ENCODE measurements around the gene NR2C1.
"Not testable (repeated sequence)": the region's sequence is repeated elsewhere in the genome, so short reads cannot be mapped to it uniquely, and the experiment has no call there.

NR2C1 gene

DNA sequence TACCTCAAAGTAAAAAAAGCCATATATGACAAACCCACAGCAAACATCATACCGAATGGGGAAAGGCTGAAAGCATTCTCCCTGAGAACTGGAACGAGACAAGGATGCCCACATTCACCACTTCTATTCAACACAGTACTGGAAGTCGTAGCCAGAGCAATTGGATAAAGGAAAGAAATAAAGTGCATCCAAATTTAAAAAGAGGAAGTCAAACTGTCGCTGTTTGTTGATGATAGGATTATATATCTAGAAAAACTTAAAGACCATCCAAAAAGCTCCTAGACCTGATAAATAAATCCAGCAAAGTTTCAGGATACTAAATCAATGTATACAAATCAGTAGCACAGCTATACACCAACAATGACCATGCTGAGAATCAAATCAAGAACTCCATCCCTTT, 75.1 kb downstream of the NR2C1 start:
- DNase-seq, result no peak

DNA sequence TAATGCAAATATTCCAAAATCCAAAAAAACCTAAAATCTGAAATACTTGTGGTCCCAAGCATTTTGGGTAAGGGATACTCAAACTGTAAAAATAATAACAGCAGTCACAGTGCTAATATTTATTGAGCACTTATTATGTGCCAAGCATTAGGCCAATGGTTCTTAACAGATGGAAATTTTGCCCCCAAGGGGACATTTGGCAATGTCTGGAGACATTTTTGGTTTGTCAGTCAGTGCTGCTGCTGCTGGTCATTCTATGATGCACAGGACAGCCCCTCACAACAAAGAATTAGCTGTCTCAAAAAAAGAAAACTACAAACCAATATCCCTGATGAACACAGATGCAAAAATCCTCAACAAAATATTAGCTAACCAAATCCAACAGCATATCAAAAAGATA, 75.7 kb downstream of the NR2C1 start:
- DNase-seq, result no peak

DNA sequence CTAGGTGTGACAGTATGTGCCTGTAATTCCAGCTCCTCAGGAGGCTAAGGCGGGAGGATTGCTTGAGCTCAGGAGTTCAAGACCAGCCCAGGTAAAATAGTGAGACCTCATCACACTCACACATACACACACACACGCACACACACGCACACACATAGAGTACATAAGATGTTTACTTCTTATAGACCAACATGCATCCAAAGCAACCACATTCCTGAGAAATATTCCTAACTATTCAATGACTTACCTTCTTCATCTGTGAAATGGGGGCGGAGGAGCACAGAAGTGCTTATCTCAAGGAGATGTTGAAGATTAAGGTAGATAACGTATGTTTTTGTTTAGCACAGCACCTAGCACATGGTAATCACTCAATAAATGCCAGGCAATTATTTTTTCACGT, 76.4 kb downstream of the NR2C1 start:
- no peak for DNase-seq

DNA sequence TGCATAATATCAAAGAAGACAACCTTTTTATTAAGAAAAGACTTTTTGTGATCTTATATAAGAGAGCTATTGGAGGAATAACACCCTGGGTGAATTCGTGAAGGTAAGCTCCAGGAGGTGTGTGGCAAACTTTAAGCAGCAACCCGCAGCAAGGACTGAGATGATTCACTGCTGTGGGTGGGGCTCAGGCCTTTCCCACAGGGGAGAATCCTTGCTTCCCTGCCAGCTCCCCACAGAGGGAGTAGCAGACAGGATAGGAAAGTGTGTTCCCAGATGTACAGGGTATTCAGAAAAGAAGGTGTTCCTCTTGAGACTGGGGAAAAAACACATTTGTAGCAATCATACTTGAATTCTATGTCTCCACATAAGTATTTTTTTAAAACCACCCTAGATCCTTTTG, 79.1 kb downstream of the NR2C1 start:
- peak; percentile 63 for DNase-seq

DNA sequence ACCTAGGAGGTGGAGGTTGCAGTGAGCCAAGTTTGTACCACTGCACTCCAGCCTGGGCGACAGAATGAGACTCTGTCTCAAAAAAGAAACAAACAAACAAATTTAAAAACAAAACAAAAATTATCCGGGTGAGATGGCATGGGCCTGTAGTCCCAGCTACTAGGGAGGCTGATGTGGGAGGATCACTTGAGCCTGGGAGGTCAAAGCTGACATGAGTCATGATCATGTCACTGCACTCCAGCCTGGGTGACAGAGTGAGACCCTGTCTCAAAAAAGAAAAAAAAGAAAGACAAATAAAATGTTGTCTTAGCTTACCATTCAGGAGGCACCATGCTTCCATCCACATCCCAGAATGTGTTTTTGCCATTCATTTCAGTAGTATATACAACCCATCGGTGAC, 79.6 kb downstream of the NR2C1 start:
- DNase-seq, result not testable (repeated sequence)

DNA sequence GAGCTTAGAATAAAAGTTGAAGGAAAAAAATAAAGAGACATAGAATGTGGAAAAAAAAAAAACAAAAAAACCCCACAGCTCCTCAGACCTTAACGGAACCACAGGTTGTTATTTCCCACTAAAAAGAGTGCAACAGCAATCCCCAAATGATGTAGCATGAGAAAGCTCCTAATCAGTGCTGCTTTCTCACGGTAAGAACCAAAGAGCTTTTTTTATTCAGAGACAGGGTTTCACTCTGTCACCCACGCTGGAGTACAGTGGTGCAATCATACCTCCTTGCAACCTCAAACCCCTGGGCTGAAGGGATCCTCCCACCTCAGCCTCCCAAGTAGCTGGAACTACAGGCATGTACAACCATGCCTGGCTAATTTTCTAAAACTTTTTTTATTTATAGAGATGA, 83.2 kb downstream of the NR2C1 start:
- no peak for DNase-seq

DNA sequence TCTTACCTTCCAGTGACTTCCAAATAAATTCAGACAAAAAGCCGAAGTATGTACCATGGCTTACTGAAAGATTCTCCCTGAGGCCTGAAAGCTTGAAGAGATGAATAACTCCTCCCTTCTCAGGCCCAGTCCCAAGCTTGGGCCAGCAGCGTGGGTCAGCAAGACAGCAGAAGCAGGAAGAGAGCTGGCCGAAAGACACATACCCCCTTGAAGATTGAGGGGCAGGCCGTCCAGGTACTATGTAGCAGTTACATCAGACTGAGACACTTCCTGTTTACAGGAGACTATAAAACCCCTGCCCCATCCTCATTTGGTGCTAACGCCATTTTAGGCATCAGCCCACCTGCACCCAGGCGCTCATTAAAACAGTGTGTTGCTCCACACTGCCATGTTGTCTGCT, 84.9 kb downstream of the NR2C1 start:
- DNase-seq, result no peak

DNA sequence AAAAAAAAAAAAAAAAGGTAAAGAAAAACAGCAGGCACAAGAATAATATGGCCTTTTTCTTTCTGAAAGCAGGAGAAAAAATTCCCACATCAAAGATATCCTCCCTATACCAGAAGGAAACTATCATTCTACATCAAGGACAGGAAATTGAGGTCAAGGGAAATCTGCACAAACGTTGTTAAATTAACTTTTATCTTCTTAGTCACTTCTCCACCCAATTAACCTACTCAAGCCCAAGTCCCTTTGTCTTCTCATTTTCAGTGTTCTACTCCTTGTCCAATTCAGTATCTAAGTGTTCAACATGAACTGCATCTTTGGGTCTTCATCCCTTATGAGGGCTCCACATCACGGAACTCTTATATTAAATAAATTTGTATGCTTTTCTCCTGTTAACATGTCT, 85.6 kb downstream of the NR2C1 start:
- DNase-seq, result no peak

DNA sequence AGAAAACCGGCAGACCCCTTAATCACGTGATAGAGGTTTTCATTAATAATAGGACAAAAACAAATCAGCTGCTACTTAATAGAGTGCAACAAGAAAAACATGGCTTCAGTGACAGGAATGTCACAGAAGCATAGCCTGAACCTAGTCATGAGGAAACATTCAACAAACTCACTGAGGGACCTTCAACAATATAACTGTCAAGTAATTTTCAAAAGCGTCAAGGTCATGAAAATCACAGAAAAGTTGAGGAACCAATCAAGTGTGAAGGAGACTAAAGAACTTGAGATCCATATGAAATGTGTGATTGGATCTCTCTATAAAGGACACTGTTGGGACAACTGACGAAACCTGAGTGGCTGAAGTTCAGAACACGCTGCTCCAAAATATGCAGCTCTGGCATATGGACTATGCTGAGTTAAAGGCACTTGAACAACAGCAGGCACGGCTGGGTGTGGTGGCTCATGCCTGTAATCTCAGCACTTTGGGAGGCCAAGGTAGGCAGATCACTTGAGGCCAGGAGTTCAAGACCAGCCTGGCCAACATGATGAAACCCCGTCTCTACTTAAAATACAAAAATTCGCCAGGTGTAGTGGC, 86.2 kb downstream of the NR2C1 start:
- no peak for DNase-seq

DNA sequence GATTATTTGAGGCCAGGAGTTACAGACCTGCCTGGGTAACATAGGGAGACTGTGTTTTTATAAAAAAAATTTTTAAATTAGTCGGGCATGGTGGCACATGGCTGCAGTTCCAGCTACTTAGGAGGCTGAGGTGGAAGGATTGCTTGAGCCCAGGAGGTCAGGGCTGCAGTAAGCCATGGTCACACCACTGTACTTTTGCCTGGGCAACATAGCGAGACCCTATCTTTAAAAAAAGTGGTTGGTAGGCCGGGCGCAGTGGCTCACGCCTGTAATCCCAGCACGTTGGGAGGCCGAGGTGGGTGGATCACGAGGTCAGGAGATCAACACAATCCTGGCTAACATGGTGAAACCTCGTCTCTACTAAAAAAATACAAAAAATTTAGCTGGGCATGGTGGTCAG, 88.3 kb downstream of the NR2C1 start:
- not testable (repeated sequence) for DNase-seq

DNA sequence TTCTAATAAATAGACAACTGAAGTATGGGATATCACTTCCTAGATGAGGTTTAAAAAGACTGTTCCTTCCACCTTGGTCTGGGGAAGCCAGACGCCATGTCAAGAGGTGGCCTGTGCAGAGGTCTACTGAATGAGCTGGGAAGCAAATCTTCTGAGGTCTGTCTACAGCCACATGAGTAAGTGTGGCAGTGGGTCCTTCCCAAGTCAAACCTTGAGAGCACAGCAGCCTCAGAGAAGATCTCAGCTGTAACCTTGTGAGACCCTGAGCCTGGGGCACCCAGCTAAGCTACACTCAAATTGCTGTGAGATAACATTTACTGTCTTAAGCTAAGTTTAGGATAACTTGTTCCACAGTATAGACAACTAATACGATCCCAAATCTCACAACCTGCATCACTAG, 90.1 kb downstream of the NR2C1 start:
- DNase-seq, result no peak

DNA sequence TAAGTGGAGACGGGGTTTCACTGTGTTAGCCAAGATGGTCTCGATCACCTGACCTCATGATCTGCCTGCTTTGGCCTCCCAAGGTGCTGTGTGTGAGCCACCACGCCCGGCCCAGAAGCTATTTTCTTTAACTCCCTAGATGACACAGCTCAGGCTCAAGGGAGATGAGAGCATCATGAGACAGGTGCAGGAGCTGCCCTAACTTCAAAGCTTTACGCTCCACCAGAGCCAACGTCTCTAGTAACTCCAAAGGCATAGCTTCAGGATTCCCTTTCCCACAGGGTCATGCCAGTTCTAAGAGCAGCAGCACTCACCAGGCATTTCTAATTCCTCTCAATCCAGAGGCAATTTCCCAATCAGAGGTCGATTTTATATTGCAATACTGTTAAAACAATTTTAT, 91.0 kb downstream of the NR2C1 start:
- DNase-seq, result no peak

DNA sequence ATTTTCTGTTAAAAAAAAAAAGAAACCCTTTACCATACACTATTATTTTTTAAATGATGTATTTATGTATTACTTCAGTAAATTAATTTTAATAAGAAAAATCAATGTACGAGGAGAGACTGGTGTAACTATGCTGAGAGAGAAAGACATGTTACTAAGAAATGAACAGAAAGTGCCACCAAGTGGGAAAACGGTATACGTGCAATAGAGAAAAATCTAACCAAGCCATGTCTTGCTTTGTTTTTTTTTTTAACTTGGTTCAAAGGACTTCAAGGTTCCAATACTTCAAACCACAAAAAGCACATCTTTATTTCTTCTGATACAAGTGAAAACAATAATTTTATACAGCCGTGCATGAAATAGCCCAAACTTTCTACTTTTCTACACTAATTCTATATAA, 92.8 kb downstream of the NR2C1 start:
- peak; percentile 41 for DNase-seq

DNA sequence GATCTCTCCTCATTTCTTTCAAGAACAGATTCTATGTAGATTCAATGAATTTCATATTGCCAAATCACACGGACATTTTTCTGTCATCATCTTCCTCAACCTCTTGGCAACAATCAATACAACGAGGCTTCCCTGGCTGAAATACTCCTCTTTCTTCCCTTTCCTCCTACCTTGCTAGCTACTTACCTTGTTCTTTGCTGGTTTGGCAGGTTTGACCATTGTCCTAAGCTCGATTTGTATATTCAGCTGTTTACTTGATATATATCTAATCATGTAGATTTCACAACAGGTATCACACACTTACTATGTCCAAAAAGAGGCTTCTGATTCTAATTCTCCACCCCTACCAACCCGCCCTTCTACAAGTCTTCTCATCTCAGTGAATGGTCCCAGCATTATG, 93.5 kb downstream of the NR2C1 start:
- DNase-seq, result no peak

DNA sequence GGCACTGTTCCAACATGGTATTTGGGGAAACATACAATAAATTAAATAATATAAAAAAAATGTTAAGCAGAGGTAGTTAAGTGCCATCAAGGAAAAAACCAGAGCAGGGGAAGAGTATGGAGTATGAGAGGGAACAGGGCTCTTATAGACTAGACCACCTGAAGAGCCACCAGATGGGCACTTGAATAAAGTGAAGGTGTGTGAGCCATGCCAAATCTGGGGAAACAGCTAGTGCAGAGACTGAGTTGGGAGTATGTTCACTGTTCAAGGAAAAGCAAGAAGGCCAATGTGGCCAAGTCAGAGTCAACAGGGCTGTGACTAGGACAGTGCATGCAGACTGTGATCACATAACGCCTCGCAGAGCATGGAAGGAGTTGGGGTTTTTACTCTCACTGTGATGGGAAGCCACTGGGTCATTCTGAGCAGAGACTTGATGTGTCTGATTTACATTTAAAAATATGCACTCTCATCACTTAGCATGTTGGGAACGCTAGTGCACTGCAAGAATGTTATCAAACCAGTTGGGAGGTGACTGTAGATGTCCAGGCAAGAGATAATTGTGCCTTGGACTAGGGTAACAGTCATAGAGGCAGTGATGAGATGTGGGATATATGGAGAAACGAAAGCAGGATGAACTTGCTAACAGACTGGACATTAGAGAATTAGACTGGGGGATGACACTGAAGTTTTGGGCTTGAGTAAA, 95.5 kb downstream of the NR2C1 start:
- no peak for DNase-seq

DNA sequence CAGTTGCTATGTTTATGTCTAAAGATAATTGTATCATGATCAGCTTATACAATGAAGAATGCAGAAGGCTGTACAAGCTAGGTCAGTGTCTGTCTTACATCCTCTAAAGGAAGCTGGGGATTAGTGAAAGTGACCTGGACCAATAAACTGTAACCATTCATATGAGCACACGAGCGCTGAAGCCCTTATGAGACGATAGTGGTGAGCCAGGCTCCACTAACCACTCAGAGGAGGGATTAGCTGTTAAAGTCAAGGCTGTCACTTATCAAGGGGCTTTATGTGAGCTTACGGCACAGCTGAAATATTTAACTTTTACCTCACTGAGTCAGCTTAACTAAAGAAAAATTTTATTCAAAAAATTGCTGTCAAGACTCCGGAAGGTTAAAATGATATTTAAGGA, 100.2 kb downstream of the NR2C1 start:
- peak; percentile 82 for DNase-seq

DNA sequence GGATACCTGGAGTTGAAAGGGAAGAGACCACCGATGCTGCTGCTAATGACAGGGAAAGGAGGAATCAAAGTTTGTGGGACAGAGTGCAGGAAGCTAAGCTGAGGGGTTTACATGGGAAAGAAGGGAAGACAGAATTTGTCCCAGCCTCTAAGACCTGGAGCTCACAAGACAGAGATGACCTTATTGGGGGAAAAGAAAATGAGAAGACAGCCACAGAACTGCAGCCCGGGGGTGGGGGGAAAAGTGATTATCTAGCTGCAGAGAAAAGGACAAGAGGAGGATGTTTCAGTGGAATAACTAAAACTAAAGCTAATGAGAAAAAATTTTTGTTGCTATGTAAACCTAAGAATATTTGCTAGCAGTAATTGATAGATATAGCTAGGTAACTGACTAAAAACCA, 100.6 kb downstream of the NR2C1 start:
- DNase-seq, result no peak

DNA sequence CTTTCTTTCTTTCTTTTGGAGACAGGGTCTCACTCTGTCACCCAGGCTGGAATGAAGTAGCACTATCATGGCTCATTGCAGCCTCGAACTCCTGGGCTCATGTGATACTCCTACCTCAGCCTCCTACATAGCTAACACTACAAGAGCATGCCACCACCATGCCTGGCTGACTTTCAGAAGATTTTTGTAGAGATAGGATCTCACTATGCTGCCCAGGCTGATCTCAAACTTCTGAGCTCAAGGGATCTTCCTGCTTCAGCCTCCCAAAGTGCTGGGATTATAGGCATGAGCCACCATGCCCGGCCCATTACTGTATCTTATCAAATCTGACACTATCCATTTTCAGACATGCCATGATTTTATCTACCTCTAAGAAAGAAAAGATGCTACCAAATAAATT, 101.5 kb downstream of the NR2C1 start:
- DNase-seq, result no peak

DNA sequence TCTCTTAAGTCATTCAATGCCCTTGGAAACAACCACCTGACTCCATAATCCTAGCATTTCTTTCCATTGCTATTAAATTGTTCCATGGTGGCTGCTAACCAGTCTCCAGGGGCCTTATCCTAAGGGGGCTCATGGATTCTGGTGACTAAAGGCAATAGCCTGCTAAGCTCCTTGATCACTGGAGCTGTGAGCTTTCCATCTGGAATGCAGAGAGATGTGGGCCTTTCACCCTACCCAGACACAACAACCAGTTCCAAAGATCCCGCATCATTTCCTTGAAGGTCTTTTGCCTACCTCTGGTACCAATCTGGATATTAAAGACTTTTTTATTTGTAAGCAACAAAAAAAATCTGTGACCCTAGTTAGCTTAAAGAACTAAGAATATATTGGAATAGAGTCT, 102.9 kb downstream of the NR2C1 start:
- DNase-seq, result no peak

Data from fibroblast of skin of right biceps (primary cell).